PFSK-1 (cell line): Measurements from ENCODE around the gene PCP2.

Source experiments
- FOXP2 ChIP-seq: optimal IDR thresholded peaks from 2 replicates; pipeline ENCODE3; 2011; ENCODE audit warnings: borderline replicate concordance, control low read depth, inconsistent platforms; ENCODE audit not compliant: insufficient read depth; ENCODE audit errors: extremely low read length, extremely low read depth
- POLR2AphosphoS5 ChIP-seq: IDR thresholded peaks from 2 replicates; pipeline ENCODE4 v1.6.1; 2012; ENCODE audit warnings: low read depth, mild to moderate bottlenecking, control low read depth, low read length, moderate library complexity
- SIN3A ChIP-seq: IDR thresholded peaks from 2 replicates; pipeline ENCODE4 v1.6.1; 2012; ENCODE audit warnings: mild to moderate bottlenecking, low read length, moderate library complexity, borderline replicate concordance; ENCODE audit not compliant: insufficient read depth
- TAF1 ChIP-seq: IDR thresholded peaks from 2 replicates; pipeline ENCODE4 v1.6.1; 2012; ENCODE audit warnings: low read length, control low read depth, borderline replicate concordance; ENCODE audit not compliant: insufficient read depth
- TF ChIP-seq, protein P1 (sequence below), 2 experiments: IDR thresholded peaks; 2 replicates each; pipeline versions ENCODE4 v1.6.1 to v1.8.0; 2011 to 2012; ENCODE audit warnings: low read depth in 2 of 2, low read length in 2 of 2, control low read depth in 1 of 2, inconsistent platforms in 1 of 2, mild to moderate bottlenecking in 1 of 2, moderate library complexity in 1 of 2; ENCODE audit not compliant: insufficient read depth in 1 of 2

PCP2 gene

GRCh38 chr19:7607212-7607873 is 26.2 kb downstream of the PCP2 start:
- TF ChIP-seq TAF1: no peak
- no peak for TF ChIP-seq SIN3A
- TF ChIP-seq, protein P1, sequence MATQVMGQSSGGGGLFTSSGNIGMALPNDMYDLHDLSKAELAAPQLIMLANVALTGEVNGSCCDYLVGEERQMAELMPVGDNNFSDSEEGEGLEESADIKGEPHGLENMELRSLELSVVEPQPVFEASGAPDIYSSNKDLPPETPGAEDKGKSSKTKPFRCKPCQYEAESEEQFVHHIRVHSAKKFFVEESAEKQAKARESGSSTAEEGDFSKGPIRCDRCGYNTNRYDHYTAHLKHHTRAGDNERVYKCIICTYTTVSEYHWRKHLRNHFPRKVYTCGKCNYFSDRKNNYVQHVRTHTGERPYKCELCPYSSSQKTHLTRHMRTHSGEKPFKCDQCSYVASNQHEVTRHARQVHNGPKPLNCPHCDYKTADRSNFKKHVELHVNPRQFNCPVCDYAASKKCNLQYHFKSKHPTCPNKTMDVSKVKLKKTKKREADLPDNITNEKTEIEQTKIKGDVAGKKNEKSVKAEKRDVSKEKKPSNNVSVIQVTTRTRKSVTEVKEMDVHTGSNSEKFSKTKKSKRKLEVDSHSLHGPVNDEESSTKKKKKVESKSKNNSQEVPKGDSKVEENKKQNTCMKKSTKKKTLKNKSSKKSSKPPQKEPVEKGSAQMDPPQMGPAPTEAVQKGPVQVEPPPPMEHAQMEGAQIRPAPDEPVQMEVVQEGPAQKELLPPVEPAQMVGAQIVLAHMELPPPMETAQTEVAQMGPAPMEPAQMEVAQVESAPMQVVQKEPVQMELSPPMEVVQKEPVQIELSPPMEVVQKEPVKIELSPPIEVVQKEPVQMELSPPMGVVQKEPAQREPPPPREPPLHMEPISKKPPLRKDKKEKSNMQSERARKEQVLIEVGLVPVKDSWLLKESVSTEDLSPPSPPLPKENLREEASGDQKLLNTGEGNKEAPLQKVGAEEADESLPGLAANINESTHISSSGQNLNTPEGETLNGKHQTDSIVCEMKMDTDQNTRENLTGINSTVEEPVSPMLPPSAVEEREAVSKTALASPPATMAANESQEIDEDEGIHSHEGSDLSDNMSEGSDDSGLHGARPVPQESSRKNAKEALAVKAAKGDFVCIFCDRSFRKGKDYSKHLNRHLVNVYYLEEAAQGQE (IDR thresholded peaks at IDR 0.05; ENCODE audit: insufficient read depth in 1 of 2, low read depth in 2 of 2, low read length in 2 of 2): no peak
- TF ChIP-seq POLR2AphosphoS5: no peak
- no peak for TF ChIP-seq FOXP2

DNA sequence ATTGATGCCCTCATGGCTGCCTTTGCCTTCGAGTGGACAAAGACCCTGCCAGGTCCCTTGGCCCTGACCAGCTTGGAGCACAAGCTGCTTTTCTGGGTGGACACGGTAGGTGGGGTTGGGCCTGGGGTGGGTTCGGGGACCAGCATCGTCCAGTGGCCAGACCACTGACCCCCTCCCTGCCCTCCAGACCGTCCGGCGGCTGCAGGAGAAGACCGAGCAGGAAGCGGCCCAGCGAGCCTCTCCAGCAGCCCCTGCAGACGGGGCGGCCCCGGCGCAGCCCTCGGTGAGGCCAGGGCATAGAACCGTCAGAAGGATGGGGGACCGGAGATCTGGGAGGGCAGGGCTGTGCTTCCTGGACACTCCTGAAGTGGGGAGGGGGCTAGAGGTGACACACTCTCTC is 27.2 kb downstream of the PCP2 start:
- no peak for TF ChIP-seq POLR2AphosphoS5
- TF ChIP-seq TAF1: no peak
- TF ChIP-seq, protein P1 (IDR thresholded peaks at IDR 0.05; ENCODE audit: insufficient read depth in 1 of 2, low read depth in 2 of 2, low read length in 2 of 2): no peak
- no peak for TF ChIP-seq FOXP2
- no peak for TF ChIP-seq SIN3A

DNA sequence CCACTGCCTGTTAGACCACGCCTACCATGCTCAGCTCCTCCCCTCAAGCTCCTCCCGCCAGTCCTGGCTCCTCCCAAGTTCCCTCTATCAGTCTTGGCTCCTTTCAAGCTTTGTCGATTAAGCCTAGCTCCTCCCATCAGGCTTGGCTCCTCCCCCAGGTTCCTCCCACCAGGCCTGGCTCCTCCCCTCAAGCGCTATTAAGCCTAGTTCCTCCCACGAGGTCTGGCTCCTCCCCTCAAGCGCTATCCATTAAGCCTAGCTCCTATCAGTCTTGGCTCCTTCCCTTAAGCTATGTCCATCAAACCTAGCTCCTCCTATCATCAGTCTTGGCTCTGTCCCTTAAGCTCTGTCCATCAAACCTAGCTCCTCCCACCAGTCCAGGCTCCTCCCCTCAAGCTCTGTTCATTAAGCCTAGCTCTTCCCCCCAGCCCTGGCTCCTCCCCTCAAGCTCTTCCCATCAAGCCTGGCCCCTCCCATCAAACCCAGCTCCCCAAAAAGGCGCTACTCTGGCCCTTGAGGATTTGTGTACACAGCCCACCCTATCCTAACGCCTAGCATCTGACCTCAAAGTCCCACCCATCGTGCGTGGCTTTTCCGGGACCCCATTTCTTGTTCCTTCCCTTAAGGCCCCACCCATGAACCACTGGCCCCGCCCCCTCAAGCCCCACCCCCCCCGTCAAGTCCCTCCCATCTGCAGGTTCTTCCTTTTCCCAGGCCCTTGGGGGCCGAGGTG is 27.9 kb downstream of the PCP2 start:
- no peak for TF ChIP-seq POLR2AphosphoS5
- TF ChIP-seq, protein P1 (IDR thresholded peaks at IDR 0.05; ENCODE audit: insufficient read depth in 1 of 2, low read depth in 2 of 2, low read length in 2 of 2): no peak
- no peak for TF ChIP-seq TAF1
- no peak for TF ChIP-seq FOXP2
- TF ChIP-seq SIN3A: no peak

DNA sequence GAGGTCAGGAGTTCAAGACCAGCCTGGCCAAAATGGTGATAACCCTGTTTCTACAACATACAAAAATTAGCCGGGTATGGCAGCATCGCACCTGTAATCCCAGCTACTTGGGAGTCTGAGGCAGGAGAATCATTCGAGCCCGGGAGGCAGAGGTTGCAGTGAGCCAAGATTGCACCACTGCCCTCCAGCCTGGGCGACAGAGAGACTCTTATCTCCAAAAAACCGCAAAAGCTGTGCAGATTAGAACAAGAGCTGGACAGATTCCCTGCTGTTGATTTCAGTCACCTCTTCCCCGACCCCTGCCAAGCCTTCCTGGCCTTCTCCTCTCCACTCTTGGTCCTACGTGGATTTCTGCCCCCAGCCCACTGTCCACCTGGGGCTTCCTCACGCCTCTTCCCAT is 29.6 kb downstream of the PCP2 start:
- no peak for TF ChIP-seq POLR2AphosphoS5
- TF ChIP-seq, protein P1 (IDR thresholded peaks at IDR 0.05; ENCODE audit: insufficient read depth in 1 of 2, low read depth in 2 of 2, low read length in 2 of 2): no peak
- TF ChIP-seq FOXP2: no peak
